NB4 (cell line): ENCODE data around the gene DNAH11.

ENCODE experiments used
- DNase-seq: peaks from one replicate; pipeline ENCODE4 v3.0.0; 2010; ENCODE audit warnings: low read depth
- H3K4me3 ChIP-seq: one replicate; pipeline ENCODE4 v1.5.1; 2011; ENCODE audit warnings: mild to moderate bottlenecking, low read depth, low read length, moderate library complexity
- MYC ChIP-seq: IDR thresholded peaks from 2 replicates; pipeline ENCODE4 v1.6.1; 2011; ENCODE audit warnings: low read depth, low read length
- POLR2A ChIP-seq: IDR thresholded peaks from 2 replicates; pipeline ENCODE4 v1.6.1; 2011; ENCODE audit warnings: mild to moderate bottlenecking; ENCODE audit not compliant: insufficient read length; ENCODE audit errors: extremely low read depth
- TF ChIP-seq, protein P1 (sequence below): IDR thresholded peaks from 2 replicates; pipeline ENCODE4 v1.6.1; 2011; ENCODE audit warnings: low read depth, low read length
- TF ChIP-seq, protein P2 (sequence below): IDR thresholded peaks from one replicate; pipeline ENCODE4 v1.5.1; 2012; ENCODE audit warnings: low read depth, low read length

The DNAH11 gene

DNA sequence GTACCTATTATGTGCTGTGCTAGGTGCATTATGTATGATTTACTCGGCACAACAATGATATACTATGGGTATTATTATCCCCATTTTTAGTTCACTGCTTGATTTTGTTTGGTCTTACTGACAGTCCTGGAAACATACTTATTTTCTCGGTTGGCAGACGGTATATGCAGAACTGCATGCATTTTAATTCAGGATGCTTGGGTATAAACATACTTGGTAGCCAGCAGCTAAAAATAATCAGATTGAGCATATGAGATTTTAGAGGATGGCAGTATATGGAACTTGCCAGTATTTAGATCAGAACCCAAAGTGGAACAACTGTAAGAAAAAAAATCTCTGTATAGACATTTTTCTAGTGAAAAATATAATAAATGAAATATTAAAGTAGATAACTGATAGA is 163.3 kb downstream of the DNAH11 start:
- DNase-seq: no peak
- TF ChIP-seq POLR2A: no peak
- TF ChIP-seq MYC: no peak
- TF ChIP-seq, protein P1, sequence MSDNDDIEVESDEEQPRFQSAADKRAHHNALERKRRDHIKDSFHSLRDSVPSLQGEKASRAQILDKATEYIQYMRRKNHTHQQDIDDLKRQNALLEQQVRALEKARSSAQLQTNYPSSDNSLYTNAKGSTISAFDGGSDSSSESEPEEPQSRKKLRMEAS: no peak
- TF ChIP-seq, protein P2, sequence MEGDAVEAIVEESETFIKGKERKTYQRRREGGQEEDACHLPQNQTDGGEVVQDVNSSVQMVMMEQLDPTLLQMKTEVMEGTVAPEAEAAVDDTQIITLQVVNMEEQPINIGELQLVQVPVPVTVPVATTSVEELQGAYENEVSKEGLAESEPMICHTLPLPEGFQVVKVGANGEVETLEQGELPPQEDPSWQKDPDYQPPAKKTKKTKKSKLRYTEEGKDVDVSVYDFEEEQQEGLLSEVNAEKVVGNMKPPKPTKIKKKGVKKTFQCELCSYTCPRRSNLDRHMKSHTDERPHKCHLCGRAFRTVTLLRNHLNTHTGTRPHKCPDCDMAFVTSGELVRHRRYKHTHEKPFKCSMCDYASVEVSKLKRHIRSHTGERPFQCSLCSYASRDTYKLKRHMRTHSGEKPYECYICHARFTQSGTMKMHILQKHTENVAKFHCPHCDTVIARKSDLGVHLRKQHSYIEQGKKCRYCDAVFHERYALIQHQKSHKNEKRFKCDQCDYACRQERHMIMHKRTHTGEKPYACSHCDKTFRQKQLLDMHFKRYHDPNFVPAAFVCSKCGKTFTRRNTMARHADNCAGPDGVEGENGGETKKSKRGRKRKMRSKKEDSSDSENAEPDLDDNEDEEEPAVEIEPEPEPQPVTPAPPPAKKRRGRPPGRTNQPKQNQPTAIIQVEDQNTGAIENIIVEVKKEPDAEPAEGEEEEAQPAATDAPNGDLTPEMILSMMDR: no peak
- no peak overlapping the region for H3K4me3 ChIP-seq

DNA sequence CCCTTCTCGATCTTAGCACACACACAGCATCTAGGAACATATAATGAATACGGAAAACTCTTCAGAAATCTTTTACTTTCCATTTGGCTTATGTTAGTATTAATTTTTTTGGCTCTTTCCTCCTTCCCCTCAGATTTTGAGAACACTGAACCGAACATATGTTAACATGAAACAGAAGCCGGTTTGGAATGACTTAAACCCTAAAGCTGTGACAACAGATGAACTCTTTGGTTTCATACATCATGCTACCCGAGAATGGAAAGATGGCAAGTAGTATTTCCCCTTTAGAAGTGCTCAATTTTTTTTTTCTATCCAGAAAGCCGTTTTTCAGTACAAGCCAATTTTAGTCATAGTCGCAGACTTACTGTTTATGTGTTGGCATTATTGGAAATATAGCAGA is 164.7 kb downstream of the DNAH11 start:
- no peak for TF ChIP-seq MYC
- DNase-seq: no peak
- H3K4me3 ChIP-seq: no peak overlapping the region

DNA sequence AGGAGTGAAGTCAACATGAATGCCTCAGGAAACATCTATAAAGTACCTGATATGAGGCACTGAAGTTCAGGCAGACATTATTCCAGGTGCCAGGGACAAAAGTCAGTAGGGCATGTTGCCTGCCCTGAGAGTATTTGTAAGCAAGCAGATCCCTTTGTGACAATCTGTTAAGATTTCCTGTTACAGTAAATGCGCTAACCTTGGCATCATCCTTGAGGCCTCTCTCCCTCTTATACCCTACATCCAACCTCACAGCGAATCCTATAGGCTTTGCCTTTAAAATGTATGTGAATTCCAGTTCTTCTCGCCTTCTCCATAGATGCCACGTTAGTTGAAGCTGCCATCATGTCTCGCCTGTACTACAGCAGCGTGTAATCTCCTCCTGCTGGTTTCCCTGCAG is 165.3 kb downstream of the DNAH11 start:
- no peak overlapping the region for H3K4me3 ChIP-seq
- TF ChIP-seq POLR2A (no peak), MYC (no peak)
- TF ChIP-seq, protein P2: no peak
- TF ChIP-seq, protein P1: no peak
- no peak for DNase-seq

DNA sequence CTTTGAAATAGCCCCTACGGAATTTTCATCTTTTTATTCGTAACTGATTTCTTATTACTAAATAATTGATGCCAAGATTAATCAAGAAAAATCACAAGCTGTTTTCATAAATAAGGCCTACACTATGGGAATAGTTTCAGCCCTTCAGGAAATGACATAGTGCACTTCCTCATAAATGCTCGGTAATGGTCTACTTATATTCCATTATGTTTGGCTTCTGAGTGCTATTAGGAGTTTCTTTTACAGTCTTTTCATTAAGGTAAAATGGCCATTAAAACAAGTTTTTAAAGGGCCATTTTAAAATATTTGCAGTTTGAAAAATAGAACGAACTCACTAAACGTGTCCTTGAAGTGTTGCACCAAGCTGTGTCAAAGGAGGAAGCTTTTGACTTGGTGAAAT is 174.5 kb downstream of the DNAH11 start:
- TF ChIP-seq, protein P1: no peak
- no peak for TF ChIP-seq POLR2A
- TF ChIP-seq, protein P2: no peak
- no peak for TF ChIP-seq MYC
- DNase-seq: no peak
- H3K4me3 ChIP-seq: no peak overlapping the region

DNA sequence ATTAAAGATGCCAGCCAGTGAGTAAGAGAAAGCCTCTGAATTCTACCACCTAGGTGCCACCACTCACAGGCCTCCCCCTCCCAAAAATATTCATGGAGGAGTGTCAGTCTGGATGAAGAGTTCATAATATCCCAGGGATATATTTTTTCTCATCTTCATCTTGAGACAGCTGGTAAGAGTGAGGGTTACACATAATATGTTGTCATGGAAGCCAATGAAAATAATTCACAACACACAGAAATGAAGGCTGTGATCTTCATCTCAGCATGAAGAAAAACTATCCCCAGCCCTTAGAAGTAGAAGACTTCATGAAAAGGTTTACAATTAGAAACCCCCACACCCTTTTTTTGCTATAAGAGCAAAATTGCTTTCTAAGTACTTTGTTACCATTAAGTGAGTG is 175.6 kb downstream of the DNAH11 start:
- no peak for TF ChIP-seq MYC
- TF ChIP-seq, protein P2: no peak
- TF ChIP-seq, protein P1: no peak
- no peak for TF ChIP-seq POLR2A
- no peak for DNase-seq
- H3K4me3 ChIP-seq: no peak overlapping the region

DNA sequence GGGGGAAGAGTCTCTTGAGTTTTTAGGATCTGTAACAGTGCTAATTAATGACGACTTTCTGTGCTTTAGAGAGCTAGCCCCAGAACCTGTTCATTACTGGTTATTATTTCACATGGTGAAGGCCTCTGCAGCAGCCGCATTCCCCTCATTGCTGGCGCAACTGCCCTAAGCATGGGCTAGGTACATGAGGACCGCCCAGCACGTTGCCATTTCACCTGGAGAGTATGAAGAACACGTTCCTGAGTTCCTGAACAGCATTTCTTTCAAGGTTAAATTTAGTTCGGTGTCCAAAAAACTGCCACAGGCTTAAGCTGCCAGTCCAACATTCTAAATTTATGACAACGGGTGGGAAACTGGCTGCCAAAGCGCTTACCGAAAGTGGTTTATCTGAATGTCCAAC is 177.0 kb downstream of the DNAH11 start:
- no peak for TF ChIP-seq POLR2A
- TF ChIP-seq, protein P2: no peak
- TF ChIP-seq MYC: no peak
- TF ChIP-seq, protein P1: no peak
- no peak for DNase-seq
- H3K4me3 ChIP-seq: no peak overlapping the region
